Measurements from ENCODE around the gene APOBEC3C.
"Not testable (repeated sequence)": the region's sequence is repeated elsewhere in the genome, so short reads cannot be mapped to it uniquely, and the experiment has no call there.

APOBEC3C gene

DNA sequence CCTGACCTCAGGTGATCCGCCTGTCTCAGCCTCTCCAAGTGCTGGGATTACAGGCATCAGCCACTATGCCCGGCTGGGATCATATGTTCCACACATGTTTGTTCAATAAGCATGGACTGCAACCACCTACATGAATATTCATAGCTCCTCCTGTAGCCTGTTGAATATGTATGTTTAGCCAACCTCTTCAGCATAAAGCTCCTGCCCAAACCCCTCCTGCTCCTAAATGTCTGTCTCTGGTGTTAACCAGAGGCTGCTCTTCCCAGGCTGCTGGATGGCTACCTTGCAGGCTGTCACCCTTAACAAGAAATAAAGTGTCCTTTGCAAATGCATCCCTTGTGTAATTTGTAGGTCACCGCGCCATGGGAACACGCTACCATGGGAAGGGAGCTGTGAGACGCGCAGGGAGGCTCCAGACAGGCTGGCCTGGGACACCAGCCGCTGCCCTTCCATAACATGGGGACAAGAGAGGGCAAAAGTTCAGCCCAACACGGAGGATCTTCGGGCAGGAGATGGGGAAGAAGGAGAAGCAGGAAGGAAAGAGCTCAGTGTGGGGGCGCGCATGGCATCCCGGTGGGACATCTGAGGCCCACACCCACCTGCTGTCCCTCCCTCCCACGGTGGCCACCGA, 6.1 kb downstream of the APOBEC3C start:
- not testable (repeated sequence) for DNase-seq (ENCODE audit: low read depth in 2 of 2)

DNA sequence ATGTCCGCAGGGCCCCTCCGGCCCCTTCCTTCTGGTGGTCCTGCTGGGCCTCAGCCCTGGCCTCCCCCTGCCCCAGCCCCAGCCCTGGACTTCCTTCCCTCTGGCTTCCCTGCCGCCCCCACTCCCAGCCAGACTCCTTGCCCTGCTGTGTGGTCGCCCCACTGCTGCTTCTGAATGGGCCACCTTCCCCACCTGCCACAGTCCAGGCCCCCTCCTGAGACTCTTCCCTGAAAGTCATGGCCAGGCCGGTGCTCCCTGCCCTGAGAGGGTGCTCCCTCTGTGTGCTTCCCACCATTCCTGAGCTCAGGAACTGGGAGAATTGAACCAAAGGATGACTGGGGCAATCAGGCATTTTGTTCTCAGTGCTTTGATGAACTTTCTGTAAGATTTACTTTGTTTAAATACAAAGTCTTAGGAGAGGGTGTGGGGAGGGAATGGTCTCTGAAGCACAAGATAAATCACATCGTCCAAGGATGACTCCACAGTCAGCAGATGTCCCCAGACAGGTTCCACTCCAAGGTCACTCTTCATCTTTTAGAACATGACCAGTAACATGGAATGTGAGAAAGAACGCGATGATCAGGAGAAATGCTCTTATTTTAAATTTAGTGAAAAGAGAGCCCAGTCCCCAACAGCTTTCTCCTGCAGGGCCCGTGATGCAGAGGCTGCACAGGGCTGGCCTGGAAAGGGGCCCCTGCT, 7.6 kb downstream of the APOBEC3C start:
- DNase-seq (ENCODE audit: low read depth in 2 of 2) = no peak

DNA sequence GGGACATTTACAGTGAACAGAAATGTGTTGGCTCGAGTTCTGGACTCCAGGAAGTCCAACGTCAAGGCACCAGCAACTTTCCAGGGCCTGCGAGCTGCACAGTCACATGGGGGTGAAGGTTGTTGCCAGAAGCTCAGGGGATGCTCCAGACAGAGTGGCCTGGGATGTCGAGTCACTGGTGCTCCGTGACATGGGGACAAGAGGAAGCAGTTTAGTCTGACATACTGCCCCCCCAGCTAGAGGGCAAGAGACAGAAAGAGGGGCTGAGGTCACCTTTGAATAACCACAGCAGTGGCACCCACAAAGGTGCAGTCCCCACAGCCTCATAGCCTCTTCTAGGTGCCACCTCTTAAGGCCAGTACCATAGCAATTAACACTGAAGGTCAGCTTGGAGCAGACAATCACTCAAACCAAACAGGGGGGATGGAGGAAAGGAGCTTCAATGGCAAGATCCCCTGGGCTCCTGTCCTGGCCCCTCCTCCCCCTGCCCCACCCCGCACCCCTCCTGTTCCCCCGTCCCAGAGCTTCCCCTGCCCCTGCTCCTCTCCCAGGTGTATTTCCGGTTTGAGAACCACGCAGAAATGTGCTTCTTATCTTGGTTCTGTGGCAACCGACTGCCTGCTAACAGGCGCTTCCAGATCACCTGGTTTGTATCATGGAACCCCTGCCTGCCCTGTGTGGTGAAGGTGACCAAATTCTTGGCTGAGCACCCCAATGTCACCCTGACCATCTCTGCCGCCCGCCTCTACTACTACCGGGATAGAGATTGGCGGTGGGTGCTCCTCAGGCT, 10.7 kb downstream of the APOBEC3C start:
- no peak for DNase-seq (ENCODE audit: low read depth in 2 of 2)

DNA sequence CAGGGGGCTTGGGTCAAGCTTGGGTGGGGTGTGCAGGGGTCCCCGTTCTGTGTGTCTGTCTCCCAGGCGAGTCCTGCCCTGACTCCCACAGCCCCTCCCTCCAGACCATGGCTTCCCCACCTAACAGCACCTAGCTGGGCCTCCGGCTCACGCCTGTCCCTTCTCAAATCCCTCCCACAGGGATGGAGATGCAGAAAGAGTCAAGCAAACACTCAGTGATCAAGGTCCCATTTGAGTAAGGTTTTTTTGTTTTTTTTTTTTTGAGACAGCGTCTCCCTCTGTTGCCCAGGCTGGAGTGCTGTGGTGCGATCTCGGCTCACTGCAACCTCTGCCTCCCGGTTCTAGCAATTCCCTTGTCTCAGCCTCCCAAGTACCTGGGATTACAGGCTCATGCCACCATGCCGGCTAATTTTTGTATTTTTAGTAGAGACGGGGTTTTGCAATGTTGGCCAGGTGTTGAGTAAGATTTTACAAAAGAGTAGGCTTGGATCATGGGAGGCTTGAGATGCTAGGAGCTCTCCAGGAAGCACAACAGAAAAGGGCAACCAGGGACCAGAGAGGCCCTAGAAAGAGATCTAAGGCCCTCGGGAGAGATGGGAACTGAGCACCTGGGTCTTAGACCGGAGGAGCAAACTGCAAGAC, 12.6 kb downstream of the APOBEC3C start:
- DNase-seq (ENCODE audit: low read depth in 2 of 2) = no peak

- DNase-seq (ENCODE audit: low read depth in 2 of 2) = no peak
Measured at GRCh38 chr22:39027717-39028116, 13.7 kb downstream of the APOBEC3C start.

DNA sequence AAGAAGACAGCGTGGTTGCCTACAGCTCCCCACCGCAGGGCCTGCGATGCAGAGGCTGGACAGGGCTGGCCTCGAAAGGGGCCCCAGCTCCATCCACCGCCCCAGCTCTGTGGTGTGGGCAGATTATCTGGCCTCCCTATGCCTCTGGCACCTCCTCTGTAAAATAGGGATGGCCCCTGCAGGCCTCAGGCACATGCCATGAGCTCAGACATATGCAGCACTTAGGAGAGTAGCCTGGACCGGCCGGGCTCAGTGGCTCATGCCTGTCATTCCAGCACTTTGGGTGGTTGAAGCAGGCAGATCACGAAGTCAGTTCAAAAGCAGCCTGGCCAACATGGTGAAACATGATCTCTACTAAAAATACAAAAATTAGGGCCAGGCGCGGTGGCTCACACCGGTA, 14.2 kb downstream of the APOBEC3C start:
- DNase-seq (ENCODE audit: low read depth in 2 of 2) = no peak

DNA sequence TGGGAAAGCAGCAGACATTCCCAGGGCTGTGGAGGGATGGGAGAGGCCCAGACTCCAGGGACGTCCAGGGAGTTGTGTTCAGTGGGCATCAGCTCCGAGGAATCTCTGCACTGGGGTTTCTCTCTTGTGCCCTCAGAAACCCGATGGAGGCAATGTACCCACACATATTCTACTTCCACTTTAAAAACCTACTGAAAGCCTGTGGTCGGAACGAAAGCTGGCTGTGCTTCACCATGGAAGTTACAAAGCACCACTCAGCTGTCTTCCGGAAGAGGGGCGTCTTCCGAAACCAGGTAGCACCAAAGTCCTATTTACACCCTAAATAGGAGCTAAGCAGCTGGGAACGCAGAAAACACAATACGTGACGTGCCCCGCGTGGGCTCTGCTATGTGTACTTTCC, 15.2 kb downstream of the APOBEC3C start:
- no peak for DNase-seq (ENCODE audit: low read depth in 2 of 2)

GRCh38 chr22:39030705-39031104, 16.6 kb downstream of the APOBEC3C start:
- no peak for DNase-seq (ENCODE audit: low read depth in 2 of 2)

DNA sequence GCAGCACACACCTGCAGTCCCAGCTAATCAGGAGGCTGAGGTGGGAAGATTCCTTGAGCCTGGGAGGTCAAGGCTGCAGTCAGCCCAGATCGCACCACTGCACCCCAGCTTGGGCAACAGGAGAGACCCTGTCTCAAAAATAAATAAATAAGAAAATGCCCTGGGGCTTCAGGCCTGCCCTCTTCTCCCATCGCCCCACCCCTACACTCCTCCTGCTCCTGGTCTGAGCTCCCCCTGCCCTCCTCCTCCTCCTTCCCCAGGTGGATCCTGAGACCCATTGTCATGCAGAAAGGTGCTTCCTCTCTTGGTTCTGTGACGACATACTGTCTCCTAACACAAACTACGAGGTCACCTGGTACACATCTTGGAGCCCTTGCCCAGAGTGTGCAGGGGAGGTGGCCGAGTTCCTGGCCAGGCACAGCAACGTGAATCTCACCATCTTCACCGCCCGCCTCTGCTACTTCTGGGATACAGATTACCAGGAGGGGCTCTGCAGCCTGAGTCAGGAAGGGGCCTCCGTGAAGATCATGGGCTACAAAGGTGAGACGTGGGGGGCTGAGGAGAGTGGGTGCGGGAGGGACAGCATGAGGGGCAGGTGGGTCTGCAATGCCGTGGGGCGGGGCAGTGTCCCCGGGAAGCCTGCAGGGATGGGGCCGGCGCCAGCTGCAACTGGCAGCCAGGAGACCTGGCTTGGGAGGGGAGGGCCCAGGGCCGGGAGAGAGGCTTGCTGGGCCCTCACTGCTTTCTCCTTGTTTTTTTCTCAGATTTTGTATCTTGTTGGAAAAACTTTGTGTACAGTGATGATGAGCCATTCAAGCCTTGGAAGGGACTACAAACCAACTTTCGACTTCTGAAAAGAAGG, 17.6 kb downstream of the APOBEC3C start:
- DNase-seq (ENCODE audit: low read depth in 2 of 2) = not testable (repeated sequence)

DNA sequence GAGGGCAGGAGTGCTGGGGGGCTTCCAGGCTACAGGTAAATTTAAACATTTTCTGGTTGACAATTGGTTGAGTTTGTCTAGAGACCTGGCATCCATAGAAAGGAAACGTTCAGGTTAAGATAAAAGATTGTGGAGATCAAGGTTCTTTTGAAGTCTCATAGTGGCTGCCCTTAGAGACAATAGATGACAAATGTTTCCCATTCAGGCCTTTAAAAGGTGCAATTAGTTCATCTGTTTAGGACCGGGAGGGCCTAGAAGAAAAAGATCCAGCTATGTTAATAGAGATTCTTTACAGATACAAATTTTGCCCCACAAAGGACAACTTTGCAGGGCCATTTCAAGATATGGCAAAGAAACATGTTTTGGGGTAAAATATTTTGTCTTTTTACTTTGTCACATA, 23.0 kb downstream of the APOBEC3C start:
- not testable (repeated sequence) for DNase-seq (ENCODE audit: low read depth in 2 of 2)

DNA sequence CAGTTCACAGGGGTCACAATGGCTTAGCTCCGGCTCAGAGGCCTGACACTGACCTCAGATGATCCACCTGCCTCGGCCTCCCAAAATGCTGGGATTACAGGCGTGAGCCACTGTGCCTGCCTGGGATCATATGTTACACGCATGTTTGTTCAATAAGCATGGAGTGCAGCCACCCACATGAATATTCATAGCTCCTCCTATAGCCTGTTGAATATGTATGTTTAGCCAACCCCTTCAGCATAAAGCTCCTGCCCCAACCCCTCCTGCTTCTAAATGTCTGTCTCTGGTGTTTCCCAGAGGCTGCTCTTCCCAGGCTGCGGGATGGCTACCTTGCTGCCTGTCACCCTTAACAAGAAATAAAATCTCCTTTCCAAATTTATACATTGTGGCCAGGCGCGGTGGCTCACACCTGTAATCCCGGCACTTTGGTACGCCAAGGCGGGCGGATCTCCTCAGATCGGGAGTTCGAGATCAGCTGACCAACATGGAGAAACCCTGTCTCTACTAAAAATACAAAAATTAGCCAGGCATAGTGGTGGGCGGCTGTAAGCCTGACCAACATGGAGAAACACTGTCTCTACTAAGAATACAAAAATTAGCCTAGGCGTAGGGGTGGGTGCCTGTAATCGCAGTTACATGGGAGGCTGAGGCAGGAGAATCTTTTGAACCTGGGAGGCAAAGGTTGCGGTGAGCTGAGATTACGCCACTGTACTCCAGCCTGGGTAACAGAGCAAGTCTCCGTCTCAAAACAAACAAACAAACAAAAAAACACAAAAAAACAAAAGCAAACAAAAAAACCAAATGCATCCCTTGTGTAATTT, 25.5 kb downstream of the APOBEC3C start:
- no peak for DNase-seq (ENCODE audit: low read depth in 2 of 2)

DNA sequence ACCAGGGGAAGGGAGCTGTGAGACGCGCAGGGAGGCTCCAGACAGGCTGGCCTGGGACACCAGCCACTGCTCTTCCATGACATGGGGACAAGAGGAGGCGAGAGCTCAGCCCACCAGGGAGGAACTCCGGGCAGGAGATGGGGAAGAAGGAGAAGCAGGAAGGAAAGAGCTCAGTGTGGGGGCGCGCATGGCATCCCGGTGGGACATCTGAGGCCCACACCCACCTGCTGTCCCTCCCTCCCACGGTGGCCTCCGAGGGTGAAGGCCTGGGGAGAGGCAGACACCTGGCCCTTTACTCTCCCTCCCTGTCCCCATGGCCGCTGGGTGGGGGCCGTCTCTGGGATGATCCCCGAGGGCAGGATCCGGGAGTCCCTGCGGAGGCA, 26.1 kb downstream of the APOBEC3C start:
- DNase-seq (ENCODE audit: low read depth in 2 of 2) = not testable (repeated sequence)

DNA sequence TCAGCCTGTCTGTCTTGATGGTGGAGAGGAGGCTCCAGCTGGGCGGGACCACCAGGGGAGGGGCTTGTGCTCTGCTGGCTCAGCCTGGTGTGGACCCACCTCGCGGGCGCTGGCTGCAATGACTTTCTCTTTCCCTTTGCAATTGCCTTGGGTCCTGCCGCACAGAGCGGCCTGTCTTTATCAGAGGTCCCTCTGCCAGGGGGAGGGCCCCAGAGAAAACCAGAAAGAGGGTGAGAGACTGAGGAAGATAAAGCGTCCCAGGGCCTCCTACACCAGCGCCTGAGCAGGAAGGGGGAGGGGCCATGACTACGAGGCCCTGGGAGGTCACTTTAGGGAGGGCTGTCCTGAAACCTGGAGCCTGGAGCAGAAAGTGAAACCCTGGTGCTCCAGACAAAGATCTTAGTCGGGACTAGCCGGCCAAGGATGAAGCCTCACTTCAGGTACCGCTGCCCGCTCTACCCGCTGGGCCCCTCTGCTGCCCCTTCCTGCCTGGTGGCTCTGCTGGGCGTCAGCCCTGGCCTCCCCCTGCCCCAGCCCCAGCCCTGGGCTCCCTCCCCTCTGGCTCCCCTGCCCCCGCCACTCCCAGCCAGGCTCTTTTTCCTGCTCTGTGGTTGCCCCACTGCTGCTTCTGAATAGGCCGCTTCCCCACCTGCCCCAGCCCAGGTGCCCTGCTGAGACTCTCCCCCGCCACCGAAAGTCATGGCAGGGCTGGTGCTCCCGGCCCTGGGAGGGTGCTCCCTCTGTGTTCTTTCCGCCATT, 26.7 kb downstream of the APOBEC3C start, which contains the start of gene APOBEC3F:
TSS of gene APOBEC3F (plus strand) at position 327 of the 759 bp plus-strand sequence. CDS start at position 424, 97 bp downstream.
- DNase-seq (ENCODE audit: low read depth in 2 of 2) = peak; percentile 55 to 57

DNA sequence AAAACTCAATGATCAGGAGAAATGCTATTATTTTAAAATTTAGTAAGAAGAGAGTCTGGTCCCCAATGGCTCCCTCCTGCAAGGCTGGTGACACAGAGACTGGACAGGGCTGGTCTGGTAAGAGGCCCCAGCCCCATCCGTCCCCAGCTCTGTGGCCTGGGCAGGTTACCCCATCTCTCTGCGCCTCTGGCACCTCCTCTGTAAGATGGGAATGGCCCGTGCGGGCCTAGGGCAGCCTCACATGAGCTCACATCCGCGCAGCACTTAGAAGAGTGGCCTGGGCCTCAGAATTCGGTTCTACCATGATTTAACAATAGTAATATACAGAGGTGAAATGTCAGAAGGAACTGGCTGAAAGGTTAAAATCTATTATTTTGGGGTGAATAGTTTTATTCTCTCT, 27.9 kb downstream of the APOBEC3C start:
- no peak for DNase-seq (ENCODE audit: low read depth in 2 of 2)

DNA sequence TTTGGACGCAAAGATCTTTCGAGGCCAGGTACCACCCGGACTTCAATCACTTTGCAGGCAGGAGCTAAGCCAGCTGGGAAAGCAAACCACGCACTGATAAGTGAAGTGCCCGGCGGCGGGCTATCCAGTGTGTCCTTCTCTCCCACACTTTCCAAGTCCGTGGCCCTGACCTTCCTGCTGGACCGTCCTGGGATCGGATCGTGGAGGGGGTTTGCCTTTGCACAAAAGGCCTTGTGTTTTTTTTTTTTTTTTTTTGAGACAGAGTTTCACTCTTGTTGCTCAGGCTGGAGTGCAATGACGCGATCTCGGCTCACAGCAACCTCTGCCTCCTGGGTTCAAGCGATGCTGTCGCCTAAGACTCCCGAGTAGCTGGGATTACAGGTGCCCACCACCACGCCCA, 29.0 kb downstream of the APOBEC3C start:
- DNase-seq (ENCODE audit: low read depth in 2 of 2) = not testable (repeated sequence)

GRCh38 chr22:39045136-39045535, 31.1 kb downstream of the APOBEC3C start:
- DNase-seq (ENCODE audit: low read depth in 2 of 2) = not testable (repeated sequence)

- DNase-seq (ENCODE audit: low read depth in 2 of 2) = not testable (repeated sequence)
Measured at GRCh38 chr22:39049486-39049885, 35.4 kb downstream of the APOBEC3C start.

GRCh38 chr22:39051844-39052495, 37.9 kb downstream of the APOBEC3C start:
- DNase-seq (ENCODE audit: low read depth in 2 of 2) = not testable (repeated sequence)

DNA sequence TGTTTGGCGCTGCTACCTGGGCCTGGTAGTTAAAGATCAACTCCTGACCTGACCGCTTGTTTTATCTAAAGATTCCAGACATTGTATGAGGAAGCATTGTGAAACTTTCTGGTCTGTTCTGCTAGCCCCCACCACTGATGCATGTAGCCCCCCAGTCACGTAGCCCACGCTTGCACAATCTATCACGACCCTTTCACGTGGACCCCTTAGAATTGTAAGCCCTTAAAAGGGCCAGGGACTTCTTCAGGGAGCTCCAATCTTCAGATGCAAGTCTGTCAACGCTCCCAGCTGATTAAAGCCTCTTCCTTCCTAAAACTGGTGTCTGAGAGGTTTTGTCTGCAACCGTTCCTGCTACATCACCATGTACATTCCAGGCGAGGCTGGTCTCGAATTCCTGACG, 41.6 kb downstream of the APOBEC3C start:
- no peak for DNase-seq (ENCODE audit: low read depth in 2 of 2)

Data from stimulated activated CD8-positive, alpha-beta memory T cell treated with anti-CD3 and anti-CD28 coated beads, Interleukin-2, amount 100 ng/mL, for 48 hours (primary cell).